GM10266 (cell line): ENCODE data around the gene BCORL1.

Source experiments
- DNase-seq: peaks from one replicate; pipeline ENCODE4 v3.0.0; 2012; ENCODE audit errors: extremely low spot score
- TF ChIP-seq, protein P1 (sequence below): IDR thresholded peaks from 2 replicates; pipeline ENCODE4 v1.5.1; 2012; ENCODE audit warnings: mild to moderate bottlenecking, low read depth; ENCODE audit not compliant: control insufficient read depth, insufficient read depth; ENCODE audit errors: missing control alignments

Gene BCORL1

DNA sequence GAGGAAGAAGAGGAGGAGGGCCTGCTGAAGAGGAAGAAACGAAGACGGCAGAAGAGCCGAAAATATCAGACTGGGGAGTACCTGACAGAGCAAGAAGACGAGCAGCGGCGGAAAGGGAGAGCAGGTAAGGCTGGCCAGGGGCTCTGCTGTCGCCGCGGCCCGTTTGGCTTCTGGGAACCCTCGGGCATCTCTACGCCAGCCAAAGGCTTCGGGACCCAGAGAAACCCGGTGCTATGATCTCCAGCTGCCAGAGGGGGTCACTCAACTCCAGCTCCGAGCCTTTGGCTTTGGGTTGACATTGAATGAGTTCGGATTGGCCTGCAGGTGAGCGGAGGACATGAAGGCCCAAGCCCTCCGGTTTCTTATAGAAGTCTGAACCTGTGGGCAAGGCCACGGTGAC, 42.8 kb downstream of the BCORL1 start:
- TF ChIP-seq, protein P1, sequence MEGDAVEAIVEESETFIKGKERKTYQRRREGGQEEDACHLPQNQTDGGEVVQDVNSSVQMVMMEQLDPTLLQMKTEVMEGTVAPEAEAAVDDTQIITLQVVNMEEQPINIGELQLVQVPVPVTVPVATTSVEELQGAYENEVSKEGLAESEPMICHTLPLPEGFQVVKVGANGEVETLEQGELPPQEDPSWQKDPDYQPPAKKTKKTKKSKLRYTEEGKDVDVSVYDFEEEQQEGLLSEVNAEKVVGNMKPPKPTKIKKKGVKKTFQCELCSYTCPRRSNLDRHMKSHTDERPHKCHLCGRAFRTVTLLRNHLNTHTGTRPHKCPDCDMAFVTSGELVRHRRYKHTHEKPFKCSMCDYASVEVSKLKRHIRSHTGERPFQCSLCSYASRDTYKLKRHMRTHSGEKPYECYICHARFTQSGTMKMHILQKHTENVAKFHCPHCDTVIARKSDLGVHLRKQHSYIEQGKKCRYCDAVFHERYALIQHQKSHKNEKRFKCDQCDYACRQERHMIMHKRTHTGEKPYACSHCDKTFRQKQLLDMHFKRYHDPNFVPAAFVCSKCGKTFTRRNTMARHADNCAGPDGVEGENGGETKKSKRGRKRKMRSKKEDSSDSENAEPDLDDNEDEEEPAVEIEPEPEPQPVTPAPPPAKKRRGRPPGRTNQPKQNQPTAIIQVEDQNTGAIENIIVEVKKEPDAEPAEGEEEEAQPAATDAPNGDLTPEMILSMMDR = no peak
- no peak for DNase-seq

DNA sequence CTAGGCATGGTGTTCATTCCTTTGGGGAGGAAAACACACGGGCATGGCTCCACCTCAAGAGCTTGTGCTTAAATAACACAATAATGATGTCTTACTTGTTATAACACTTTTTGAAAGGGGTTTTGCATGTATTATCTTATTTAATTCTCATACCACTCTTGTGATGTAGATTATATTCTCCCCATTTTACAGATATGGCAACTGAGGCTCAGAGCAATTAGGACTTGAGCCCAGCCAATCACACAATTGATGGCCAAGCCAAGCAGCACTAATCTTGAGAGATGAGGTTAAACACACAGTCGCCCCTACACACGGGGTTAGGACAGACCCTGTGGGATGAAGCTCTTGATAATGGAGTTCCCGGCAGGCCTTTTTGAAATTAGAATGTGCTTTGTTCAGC, 45.1 kb downstream of the BCORL1 start:
- TF ChIP-seq, protein P1 = no peak
- no peak for DNase-seq

DNA sequence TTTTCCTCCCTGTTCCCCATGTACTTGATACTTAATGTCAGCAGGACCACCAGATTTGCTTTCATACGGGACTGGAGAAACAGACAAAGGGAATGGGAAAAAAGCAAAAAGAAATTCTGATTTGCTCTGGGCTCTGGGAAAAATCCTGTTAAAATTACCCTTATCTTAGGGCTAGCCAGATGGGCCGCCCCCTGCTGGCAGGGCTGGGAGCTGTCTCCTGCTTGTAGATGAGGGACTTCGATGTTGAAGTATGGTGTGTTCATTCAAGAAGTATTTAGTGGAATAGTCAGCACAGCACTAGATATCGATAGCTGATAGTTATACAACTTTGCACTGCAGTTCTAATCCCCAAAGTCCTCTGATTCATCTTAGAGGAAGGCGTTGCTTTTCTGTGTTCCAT, 45.8 kb downstream of the BCORL1 start:
- TF ChIP-seq, protein P1 = peak; percentile 60
- DNase-seq = peak; percentile 16

DNA sequence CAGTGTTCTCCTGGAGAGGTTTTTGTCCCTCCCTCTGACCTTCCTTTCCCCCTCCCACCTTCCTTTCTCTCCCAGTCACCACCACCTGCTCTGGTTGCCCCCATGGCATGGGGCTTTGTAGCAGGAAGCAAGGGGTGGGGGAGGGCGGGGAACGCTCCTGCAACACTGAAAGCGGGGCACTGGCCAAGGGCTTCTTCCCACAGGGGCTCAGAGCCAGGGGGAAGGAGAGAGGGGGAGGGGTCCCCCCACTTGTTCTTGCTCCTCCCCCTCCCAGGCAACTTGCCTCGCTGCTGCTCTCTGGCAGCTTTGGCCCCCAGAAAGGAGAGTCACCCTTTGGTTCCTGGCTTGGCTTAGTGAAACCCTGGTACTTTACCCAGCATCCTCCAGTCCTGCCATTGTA, 48.4 kb downstream of the BCORL1 start:
- TF ChIP-seq, protein P1 = no peak
- DNase-seq = no peak

DNA sequence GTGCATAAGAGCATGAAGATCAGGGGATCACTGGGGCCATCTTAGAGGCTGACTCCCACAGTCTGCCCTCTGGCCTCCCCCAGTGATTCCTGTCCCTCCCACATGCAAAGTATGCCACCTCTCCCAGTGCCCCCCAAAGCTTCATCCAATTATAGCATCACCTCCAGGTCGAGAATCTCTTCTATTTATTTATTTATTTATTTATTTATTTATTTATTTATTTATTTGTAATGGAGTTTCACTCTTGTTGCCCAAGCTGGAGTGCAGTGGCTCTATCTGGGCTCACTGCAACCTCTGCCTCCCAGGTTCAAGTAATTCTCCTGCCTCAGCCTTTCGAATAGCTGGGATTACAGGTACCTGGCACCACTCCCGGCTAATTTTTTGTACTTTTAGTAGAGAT, 50.1 kb downstream of the BCORL1 start:
- TF ChIP-seq, protein P1 = no peak
- DNase-seq = no peak

DNA sequence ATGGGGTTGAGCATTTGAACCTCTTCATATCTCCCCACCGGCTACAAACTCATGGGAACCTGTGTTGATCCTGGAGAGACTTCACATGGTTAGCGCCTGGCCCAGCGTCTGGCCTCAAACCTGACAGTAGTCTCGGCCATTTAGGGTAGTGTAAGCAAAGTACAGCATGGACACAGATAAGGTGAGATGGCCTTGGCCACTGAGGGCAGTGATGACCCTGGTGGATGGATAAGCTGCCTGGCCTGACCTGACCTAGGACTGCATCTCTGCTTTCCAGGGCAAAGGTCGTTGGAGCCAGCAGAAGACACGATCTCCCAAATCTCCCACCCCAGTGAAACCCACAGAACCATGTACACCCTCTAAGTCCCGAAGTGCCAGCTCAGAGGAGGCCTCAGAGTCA, 51.7 kb downstream of the BCORL1 start:
- TF ChIP-seq, protein P1 = no peak
- DNase-seq = no peak

DNA sequence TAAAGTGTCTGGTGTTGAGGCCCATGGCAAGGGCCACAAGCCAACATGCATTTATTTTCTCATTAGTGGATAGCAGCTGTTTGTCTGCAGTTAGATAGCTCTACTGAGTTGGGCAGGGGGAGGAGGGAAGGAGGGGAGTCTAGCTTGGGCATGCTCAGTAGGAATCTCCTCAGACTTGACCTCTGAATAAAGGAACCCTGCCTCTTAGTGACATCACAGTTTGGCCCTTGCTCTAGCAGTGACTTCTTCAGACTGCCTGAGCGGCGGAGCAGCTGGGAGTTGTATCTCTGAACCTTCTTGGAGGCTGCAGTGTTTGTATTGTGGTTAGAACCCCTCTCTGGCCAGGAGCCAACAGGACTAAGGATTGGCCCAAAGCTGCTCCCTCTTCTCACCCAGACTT, 57.4 kb downstream of the BCORL1 start:
- no peak for DNase-seq
- TF ChIP-seq, protein P1 = no peak
